Keratinocyte (primary cell): ENCODE results near the gene SULT4A1. TPM values are rescaled to one million over a fixed set of nuclear protein-coding genes. Genes with fewer than 3 reads are reported as not detected.

Experiments used
- DNase-seq: peaks from one replicate; pipeline ENCODE4 v3.0.0-alpha.2; 2011; ENCODE audit warnings: low read depth, missing footprints, low spot score
- FAIRE-seq: peaks from 2 replicates; lab custom pipeline; 2011; peaks lifted over from hg19 to GRCh38; lab: Jason Lieb, UNC
- H2AFZ ChIP-seq: 2 replicates; pipeline ENCODE4 v1.6.0; 2012; ENCODE audit warnings: low read length, control low read depth, inconsistent platforms; ENCODE audit not compliant: control insufficient read depth
- H3K27ac ChIP-seq: 2 replicates; pipeline ENCODE4 v1.5.1; 2011; ENCODE audit warnings: low read length; ENCODE audit not compliant: control insufficient read depth, insufficient read depth
- H3K27me3 ChIP-seq: 3 replicates; pipeline ENCODE4 v1.6.0; 2011; ENCODE audit warnings: low read length; ENCODE audit not compliant: control insufficient read depth, insufficient read depth; ENCODE audit errors: extremely low read depth
- H3K36me3 ChIP-seq, 2 experiments: 2 replicates in 1 of 2; 3 replicates in 1 of 2; pipeline ENCODE4 v1.5.1; 2011; ENCODE audit warnings: low read length in 2 of 2, mild to moderate bottlenecking in 1 of 2; ENCODE audit not compliant: control insufficient read depth in 2 of 2, insufficient read depth in 2 of 2; ENCODE audit errors: extremely low read depth in 1 of 2
- H3K4me1 ChIP-seq: 3 replicates; pipeline ENCODE4 v1.5.1; 2011; ENCODE audit warnings: low read length; ENCODE audit not compliant: control insufficient read depth, insufficient read depth; ENCODE audit errors: extremely low read depth
- H3K4me2 ChIP-seq: 3 replicates; pipeline ENCODE4 v1.6.0; 2011; ENCODE audit warnings: low read depth, low read length; ENCODE audit not compliant: control insufficient read depth, insufficient read depth; ENCODE audit errors: extremely low read depth
- H3K4me3 ChIP-seq, 3 experiments: fragments of 200-600 bp in 1 of 3; sonication (generic) in 1 of 3; 2 replicates in 2 of 3; 3 replicates in 1 of 3; pipeline ENCODE4 v1.5.1; 2011 to 2016; ENCODE audit warnings: low read length in 3 of 3, mild to moderate bottlenecking in 3 of 3, control low read depth in 2 of 3, inconsistent platforms in 1 of 3, low read depth in 1 of 3, mixed read lengths in 1 of 3, mixed run types in 1 of 3, moderate library complexity in 1 of 3; ENCODE audit not compliant: control insufficient read depth in 2 of 3, insufficient read depth in 2 of 3; ENCODE audit errors: extremely low read depth in 1 of 3
- H3K79me2 ChIP-seq: 2 replicates; pipeline ENCODE4 v1.6.0; 2012; ENCODE audit warnings: low read length; ENCODE audit not compliant: control insufficient read depth, insufficient read depth
- H3K9ac ChIP-seq: 3 replicates; pipeline ENCODE4 v1.6.0; 2011; ENCODE audit warnings: low read length; ENCODE audit not compliant: control insufficient read depth, insufficient read depth; ENCODE audit errors: extremely low read depth
- H3K9me1 ChIP-seq: 3 replicates; pipeline ENCODE4 v1.6.0; 2011; ENCODE audit warnings: low read length; ENCODE audit not compliant: control insufficient read depth, insufficient read depth; ENCODE audit errors: extremely low read depth
- H3K9me3 ChIP-seq: 2 replicates; pipeline ENCODE4 v1.5.1; 2012; ENCODE audit warnings: low read depth, low read length; ENCODE audit not compliant: control insufficient read depth
- H4K20me1 ChIP-seq: 3 replicates; pipeline ENCODE4 v1.6.0; 2011; ENCODE audit warnings: low read length; ENCODE audit not compliant: control insufficient read depth, insufficient read depth; ENCODE audit errors: extremely low read depth
- EZH2 ChIP-seq: IDR thresholded peaks from one replicate; pipeline ENCODE4 v1.6.1; 2012; ENCODE audit warnings: inconsistent platforms, mild to moderate bottlenecking, low read length, moderate library complexity
- dilution Hi-C: fragments of 300-500 bp; cut with MboI; formaldehyde crosslinking; loops from one replicate; pipeline ENCODE4 v1.7.0; 2020; ENCODE audit warnings: low sequenced_read_pairs; ENCODE audit not compliant: extremely low pct_ligation_motif_present
- polyA plus RNA-seq, 5 experiments: library from polyadenylated mRNA; depleted of rRNA in 3 of 5; stranded (reverse) in 3 of 5; stranded (forward) in 1 of 5; unstranded in 1 of 5; fragments of >200 nt; gene quantifications; 1 replicate in 1 of 5; 2 replicates in 3 of 5; 3 replicates in 1 of 5; pipeline versions ENCODE4 v1.2.1 to v1.2.3, GENCODE V29; 2011 to 2012; ENCODE audit warnings: missing spikeins in 2 of 5, low read depth in 1 of 5, low replicate concordance in 1 of 5
- TF ChIP-seq, protein P1 (sequence below), 3 experiments: IDR thresholded peaks in 1 of 3; conservative IDR thresholded peaks in 1 of 3; optimal IDR thresholded peaks in 1 of 3; 2 replicates in 2 of 3; 3 replicates in 1 of 3; pipeline versions ENCODE3 to v1.5.1; 2011; ENCODE audit warnings: low read length in 3 of 3, mild to moderate bottlenecking in 3 of 3, moderate library complexity in 2 of 3, control low read depth in 1 of 3, inconsistent platforms in 1 of 3; ENCODE audit not compliant: insufficient read depth in 2 of 3; ENCODE audit errors: extremely low read depth in 1 of 3

The SULT4A1 gene
- polyA plus RNA-seq, 1 donor (not counting 4 experiments of a cell fraction or from before 2014, with no cell fraction given): 0.26 TPM

DNA sequence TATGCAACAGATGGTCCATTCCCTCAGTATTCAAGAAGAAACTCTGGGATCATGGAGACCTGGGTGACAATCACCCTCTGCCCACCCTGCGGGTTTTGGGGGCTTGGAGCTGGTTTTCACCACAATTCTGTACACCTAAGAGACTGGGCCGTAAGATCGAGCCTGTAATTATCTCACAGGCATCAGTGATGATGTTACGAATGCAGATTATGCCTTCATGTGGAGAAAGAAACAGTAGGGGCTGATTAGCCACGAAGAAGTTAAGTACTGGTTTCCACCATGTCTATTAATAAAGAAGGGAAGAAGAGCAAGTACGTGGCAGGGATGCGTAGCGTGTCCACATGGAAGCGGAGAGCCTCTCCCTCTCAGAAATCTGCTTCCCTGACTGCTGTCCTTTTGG, 44.9 kb downstream of the SULT4A1 start:
- FAIRE-seq (no peak), DNase-seq (no peak)
- Histone ChIP-seq H3K9ac (no peak overlapping the region), H3K36me3 (peaks cover 0 to 2% of the 10 kb centered on the region in 2 experiments), H3K27ac (no peak overlapping the region), H3K4me1 (peaks cover 7% of the 10 kb centered on the region), H3K27me3 (peaks cover 3% of the 10 kb centered on the region), H3K9me3 (no peaks in the 10 kb centered on the region), H3K79me2 (peaks cover 9% of the 10 kb centered on the region), H3K9me1 (no peaks in the 10 kb centered on the region), H3K4me2 (no peak overlapping the region), H2AFZ (no peak overlapping the region), H4K20me1 (no peaks in the 10 kb centered on the region), H3K4me3 (no peak overlapping the region)
- dilution Hi-C loops: no loop called here
- TF ChIP-seq EZH2: no peak
- TF ChIP-seq, protein P1, sequence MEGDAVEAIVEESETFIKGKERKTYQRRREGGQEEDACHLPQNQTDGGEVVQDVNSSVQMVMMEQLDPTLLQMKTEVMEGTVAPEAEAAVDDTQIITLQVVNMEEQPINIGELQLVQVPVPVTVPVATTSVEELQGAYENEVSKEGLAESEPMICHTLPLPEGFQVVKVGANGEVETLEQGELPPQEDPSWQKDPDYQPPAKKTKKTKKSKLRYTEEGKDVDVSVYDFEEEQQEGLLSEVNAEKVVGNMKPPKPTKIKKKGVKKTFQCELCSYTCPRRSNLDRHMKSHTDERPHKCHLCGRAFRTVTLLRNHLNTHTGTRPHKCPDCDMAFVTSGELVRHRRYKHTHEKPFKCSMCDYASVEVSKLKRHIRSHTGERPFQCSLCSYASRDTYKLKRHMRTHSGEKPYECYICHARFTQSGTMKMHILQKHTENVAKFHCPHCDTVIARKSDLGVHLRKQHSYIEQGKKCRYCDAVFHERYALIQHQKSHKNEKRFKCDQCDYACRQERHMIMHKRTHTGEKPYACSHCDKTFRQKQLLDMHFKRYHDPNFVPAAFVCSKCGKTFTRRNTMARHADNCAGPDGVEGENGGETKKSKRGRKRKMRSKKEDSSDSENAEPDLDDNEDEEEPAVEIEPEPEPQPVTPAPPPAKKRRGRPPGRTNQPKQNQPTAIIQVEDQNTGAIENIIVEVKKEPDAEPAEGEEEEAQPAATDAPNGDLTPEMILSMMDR (optimal IDR thresholded peaks at IDR 0.05 in 1 of 3, IDR thresholded peaks at IDR 0.05 in 1 of 3, conservative IDR thresholded peaks at IDR 0.05 in 1 of 3; ENCODE audit: extremely low read depth in 1 of 3, insufficient read depth in 2 of 3, low read length in 3 of 3): no peak

DNA sequence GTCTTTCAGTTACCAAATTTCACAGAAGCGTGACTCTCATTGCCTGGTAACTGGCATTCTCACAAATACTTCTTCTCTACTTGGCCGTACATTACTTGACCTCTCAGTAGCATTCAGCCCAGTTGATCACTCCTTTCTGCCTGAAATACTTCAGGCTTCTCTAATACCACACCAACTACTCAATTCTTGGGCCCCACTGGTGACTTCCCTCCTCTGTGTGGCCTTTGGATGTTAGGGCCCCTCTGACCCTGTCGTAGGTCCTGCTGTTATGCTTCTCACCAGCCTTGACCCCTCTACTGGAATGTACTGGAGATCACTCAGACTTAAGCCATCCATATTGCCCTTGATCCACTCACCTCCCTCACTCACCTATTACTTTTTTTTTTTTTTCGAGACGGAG, 48.0 kb downstream of the SULT4A1 start:
- no peak overlapping the region for H3K4me3 ChIP-seq

More for the DNA sequence above, 48.0 kb downstream of the SULT4A1 start:
- H3K9me3 ChIP-seq: no peaks in the 10 kb centered on the region
- no peaks in the 10 kb centered on the region for H4K20me1 ChIP-seq
- dilution Hi-C loops: no loop called here
- no peak overlapping the region for H3K9ac ChIP-seq
- H3K36me3 ChIP-seq: peaks cover 0 to 2% of the 10 kb centered on the region in 2 experiments
- FAIRE-seq (no peak), DNase-seq (no peak)
- peaks cover 11% of the 10 kb centered on the region for H3K4me1 ChIP-seq
- TF ChIP-seq EZH2: no peak
- TF ChIP-seq, protein P1 (optimal IDR thresholded peaks at IDR 0.05 in 1 of 3, IDR thresholded peaks at IDR 0.05 in 1 of 3, conservative IDR thresholded peaks at IDR 0.05 in 1 of 3; ENCODE audit: extremely low read depth in 1 of 3, insufficient read depth in 2 of 3, low read length in 3 of 3): no peak
- peaks cover 9% of the 10 kb centered on the region for H3K79me2 ChIP-seq
- no peaks in the 10 kb centered on the region for H3K27me3 ChIP-seq
- H3K4me2 ChIP-seq: no peak overlapping the region
- H2AFZ ChIP-seq: no peak overlapping the region
- no peaks in the 10 kb centered on the region for H3K9me1 ChIP-seq
- H3K27ac ChIP-seq: no peak overlapping the region
